IMR-90 (cell line): ENCODE results near the gene RYR2. TPM values are rescaled to one million over a fixed set of nuclear protein-coding genes. Genes with fewer than 3 reads are reported as not detected.

Experiments used
- ATAC-seq: fragments of 200-7000 bp; cut with Tn5 transposase; 2 replicates; pipeline ENCODE4 v1.9.1; 2020; ENCODE audit warnings: low read depth, mild to moderate bottlenecking, moderate library complexity
- BruUV-seq: library from RNA; stranded (reverse); fragments of 400-500 nt; replicated peaks from 2 replicates; lab custom pipeline; 2021; lab: Mats Ljungman, UMichigan
- CTCF ChIA-PET: fragments of 300-600 bp; formaldehyde crosslinking; extraction: SDS; loops from one replicate; lab custom pipeline; 2021; ENCODE audit warnings: antibody characterized with exemption; lab: Yijun Ruan, JAX
- POLR2A ChIA-PET: fragments of 300-600 bp; sonication (Branson Sonifier 250); formaldehyde crosslinking; loops from one replicate; lab custom pipeline; 2022; ENCODE audit warnings: antibody characterized with exemption; ENCODE audit not compliant: unreplicated experiment; lab: Charles Lee
- DNase-seq: peaks from one replicate; pipeline ENCODE4 v3.0.0; 2013
- H2AFZ ChIP-seq: replicated peaks from 2 replicates; pipeline ENCODE3; 2013; ENCODE audit warnings: low read length, mild to moderate bottlenecking; ENCODE audit not compliant: poor library complexity
- H2AK5ac ChIP-seq: 2 replicates; pipeline ENCODE4 v1.6.1; 2013; ENCODE audit warnings: low read depth, low read length, inconsistent platforms
- H2AK9ac ChIP-seq: replicated peaks from 2 replicates; pipeline ENCODE3; 2013; ENCODE audit warnings: mild to moderate bottlenecking, low read depth, low read length, moderate library complexity; ENCODE audit not compliant: poor library complexity
- H2BK120ac ChIP-seq: 2 replicates; pipeline ENCODE4 v1.6.1; 2013; ENCODE audit warnings: low read depth, low read length, inconsistent platforms
- H2BK15ac ChIP-seq: 3 replicates; pipeline ENCODE4 v1.6.1; 2013; ENCODE audit warnings: low read depth, low read length, inconsistent platforms
- H2BK20ac ChIP-seq: 2 replicates; pipeline ENCODE4 v1.6.1; 2013; ENCODE audit warnings: low read depth, mild to moderate bottlenecking, inconsistent platforms, low read length, moderate library complexity
- H2BK5ac ChIP-seq: 2 replicates; pipeline ENCODE4 v1.6.1; 2013; ENCODE audit warnings: mild to moderate bottlenecking, low read depth, low read length, inconsistent platforms; ENCODE audit not compliant: poor library complexity, severe bottlenecking
- H3K14ac ChIP-seq: replicated peaks from 2 replicates; pipeline ENCODE4 v1.6.1; 2013; ENCODE audit warnings: low read depth, low read length, inconsistent platforms
- H3K18ac ChIP-seq: 2 replicates; pipeline ENCODE4 v1.6.1; 2013; ENCODE audit warnings: low read depth, low read length, control low read depth
- H3K23ac ChIP-seq: 2 replicates; pipeline ENCODE4 v1.6.1; 2013; ENCODE audit warnings: low read depth, low read length, inconsistent platforms
- H3K27ac ChIP-seq: 2 replicates; pipeline ENCODE4 v1.5.1; 2013; ENCODE audit warnings: mild to moderate bottlenecking, control low read depth, low read length; ENCODE audit not compliant: insufficient read depth
- H3K27me3 ChIP-seq: 2 replicates; pipeline ENCODE4 v1.6.1; 2013; ENCODE audit warnings: low read length; ENCODE audit not compliant: control insufficient read depth, insufficient read depth
- H3K36me3 ChIP-seq: 2 replicates; pipeline ENCODE4 v1.6.1; 2013; ENCODE audit warnings: low read length, mixed read lengths; ENCODE audit not compliant: control insufficient read depth, insufficient read depth
- H3K4ac ChIP-seq: 2 replicates; pipeline ENCODE4 v1.6.1; 2013; ENCODE audit warnings: low read depth, low read length, inconsistent platforms
- H3K4me1 ChIP-seq: 2 replicates; pipeline ENCODE4 v1.6.1; 2013; ENCODE audit warnings: low read length, mixed read lengths; ENCODE audit not compliant: control insufficient read depth, insufficient read depth
- H3K4me2 ChIP-seq: 2 replicates; pipeline ENCODE4 v1.6.1; 2013; ENCODE audit warnings: low read depth, mild to moderate bottlenecking, control low read depth, low read length, moderate library complexity
- H3K4me3 ChIP-seq: 2 replicates; pipeline ENCODE4 v1.5.1; 2013; ENCODE audit warnings: low read depth, mild to moderate bottlenecking, control low read depth, low read length, moderate library complexity; ENCODE audit not compliant: insufficient read depth
- H3K56ac ChIP-seq: 2 replicates; pipeline ENCODE4 v1.6.1; 2013; ENCODE audit warnings: low read length, inconsistent platforms; ENCODE audit not compliant: insufficient read depth; ENCODE audit errors: extremely low read depth
- H3K79me1 ChIP-seq, 2 experiments: 2 replicates each; pipeline ENCODE4 v1.6.1; 2013; ENCODE audit warnings: low read length in 2 of 2, inconsistent platforms in 1 of 2, low read depth in 1 of 2
- H3K9ac ChIP-seq: 2 replicates; pipeline ENCODE4 v1.6.1; 2013; ENCODE audit warnings: low read depth, low read length, control low read depth
- H3K9me1 ChIP-seq: 2 replicates; pipeline ENCODE4 v1.6.1; 2013; ENCODE audit warnings: low read length, inconsistent platforms; ENCODE audit not compliant: insufficient read depth
- H3K9me3 ChIP-seq: 2 replicates; pipeline ENCODE4 v1.6.1; 2013; ENCODE audit warnings: low read length; ENCODE audit not compliant: control insufficient read depth, insufficient read depth
- H4K20me1 ChIP-seq: 2 replicates; pipeline ENCODE4 v1.6.1; 2013; ENCODE audit warnings: low read length, inconsistent platforms; ENCODE audit not compliant: insufficient read depth
- H4K5ac ChIP-seq: 2 replicates; pipeline ENCODE4 v1.6.1; 2013; ENCODE audit warnings: mild to moderate bottlenecking, low read depth, low read length, control low read depth
- H4K8ac ChIP-seq, 2 experiments: 2 replicates each; pipeline ENCODE4 v1.6.1; 2013; ENCODE audit warnings: low read depth in 2 of 2, low read length in 2 of 2, control low read depth in 1 of 2, inconsistent platforms in 1 of 2
- H4K91ac ChIP-seq: 2 replicates; pipeline ENCODE4 v1.6.1; 2013; ENCODE audit warnings: low read depth, low read length, inconsistent platforms; ENCODE audit not compliant: insufficient read depth
- BHLHE40 ChIP-seq: fragments of 150-350 bp; IDR thresholded peaks from 2 replicates; pipeline ENCODE4 v1.6.1; 2016; ENCODE audit warnings: mild to moderate bottlenecking, low read depth, low read length
- CEBPB ChIP-seq: IDR thresholded peaks from 2 replicates; pipeline ENCODE4 v1.6.1; 2012; ENCODE audit warnings: low read depth, low read length, improper control_type of control experiment
- CHD1 ChIP-seq: IDR thresholded peaks from 2 replicates; pipeline ENCODE4 v1.6.1; 2012; ENCODE audit warnings: low read depth, low read length, improper control_type of control experiment
- FOS ChIP-seq: fragments of 150-350 bp; IDR thresholded peaks from 2 replicates; pipeline ENCODE4 v1.6.1; 2016; ENCODE audit warnings: low read depth, low read length
- MAFK ChIP-seq: IDR thresholded peaks from 2 replicates; pipeline ENCODE4 v1.6.1; 2012; ENCODE audit warnings: low read depth, low read length, improper control_type of control experiment
- MAZ ChIP-seq: IDR thresholded peaks from 2 replicates; pipeline ENCODE4 v1.6.1; 2012; ENCODE audit warnings: low read depth, mild to moderate bottlenecking, low read length, improper control_type of control experiment, moderate library complexity, borderline replicate concordance
- MXI1 ChIP-seq: IDR thresholded peaks from 2 replicates; pipeline ENCODE4 v1.6.1; 2012; ENCODE audit warnings: low read depth, mild to moderate bottlenecking, low read length, moderate library complexity, borderline replicate concordance
- NFE2L2 ChIP-seq: fragments of 150-350 bp; IDR thresholded peaks from 2 replicates; pipeline ENCODE4 v1.6.1; 2016; ENCODE audit warnings: low read depth, mild to moderate bottlenecking, low read length
- POLR2A ChIP-seq: IDR thresholded peaks from 2 replicates; pipeline ENCODE4 v1.6.1; 2012; ENCODE audit warnings: mild to moderate bottlenecking, low read depth, low read length
- RAD21 ChIP-seq: IDR thresholded peaks from 2 replicates; pipeline ENCODE4 v1.6.1; 2012; ENCODE audit warnings: low read length, improper control_type of control experiment
- RCOR1 ChIP-seq: IDR thresholded peaks from 2 replicates; pipeline ENCODE4 v1.6.1; 2012; ENCODE audit warnings: mild to moderate bottlenecking, low read length, improper control_type of control experiment; ENCODE audit not compliant: insufficient replicate concordance
- RFX5 ChIP-seq: IDR thresholded peaks from 2 replicates; pipeline ENCODE4 v1.8.0; 2012; ENCODE audit warnings: low read depth, mild to moderate bottlenecking, low read length, moderate library complexity
- SMC3 ChIP-seq: fragments of 150-350 bp; IDR thresholded peaks from 2 replicates; pipeline ENCODE4 v1.6.1; 2016; ENCODE audit warnings: low read depth, mild to moderate bottlenecking, antibody characterized with exemption, low read length, moderate library complexity
- WGBS, 2 experiments: methylation state at CpG; one replicate each; pipeline versions ENCODE4 v1.1.5 to v1.1.7; 2013; ENCODE audit warnings: missing lambda C conversion rate in 2 of 2; ENCODE audit not compliant: insufficient read length in 1 of 2; ENCODE audit errors: extremely low coverage in 2 of 2; 5-methylcytosine and 5-hydroxymethylcytosine counted together
- dilution Hi-C: fragments of 300-500 bp; cut with HindIII; formaldehyde crosslinking; loops from one replicate; pipeline ENCODE4 v1.14.3; 2018; ENCODE audit warnings: low sequenced_read_pairs; ENCODE audit not compliant: unreplicated experiment
- in situ Hi-C: fragments of 300-500 bp; cut with MboI; formaldehyde crosslinking; loops from 3 replicates; pipeline ENCODE4 v1.14.3; 2019; ENCODE audit warnings: low sequenced_read_pairs, inconsistent platforms, mixed read lengths
- intact Hi-C: fragments of 100-400 bp; cut with micrococcal nuclease; formaldehyde crosslinking; loops from 2 replicates; pipeline ENCODE4 v1.10.0; 2022
- polyA plus RNA-seq, 3 experiments: library from polyadenylated mRNA; depleted of rRNA; stranded (reverse); fragments of >200 nt; gene quantifications; 2 replicates each; pipeline ENCODE4 v1.2.3, GENCODE V29; 2012; ENCODE audit warnings: low replicate concordance in 1 of 3
- total RNA-seq: library from RNA; depleted of rRNA; stranded (reverse); fragments of >200 nt; gene quantifications from 2 replicates; pipeline ENCODE4 v1.2.3, GENCODE V29; 2012
- TF ChIP-seq, protein P1 (sequence below): conservative IDR thresholded peaks from 2 replicates; pipeline ENCODE4 v1.5.1; 2012; ENCODE audit warnings: mild to moderate bottlenecking, low read depth, low read length, improper control_type of control experiment
- TF ChIP-seq, protein P2 (sequence below): fragments of 150-350 bp; IDR thresholded peaks from 2 replicates; pipeline ENCODE4 v1.6.1; 2016; ENCODE audit warnings: low read depth, mild to moderate bottlenecking, low read length, moderate library complexity, borderline replicate concordance
- TF ChIP-seq, protein P3 (sequence below): fragments of 150-350 bp; IDR thresholded peaks from 2 replicates; pipeline ENCODE4 v1.6.1; 2017; ENCODE audit warnings: mild to moderate bottlenecking, antibody characterized with exemption, low read length, low read depth

Gene RYR2
- total and polyA plus RNA-seq, 2 of the 4 experiments (the other 2 are of a cell fraction), result not detected

DNA sequence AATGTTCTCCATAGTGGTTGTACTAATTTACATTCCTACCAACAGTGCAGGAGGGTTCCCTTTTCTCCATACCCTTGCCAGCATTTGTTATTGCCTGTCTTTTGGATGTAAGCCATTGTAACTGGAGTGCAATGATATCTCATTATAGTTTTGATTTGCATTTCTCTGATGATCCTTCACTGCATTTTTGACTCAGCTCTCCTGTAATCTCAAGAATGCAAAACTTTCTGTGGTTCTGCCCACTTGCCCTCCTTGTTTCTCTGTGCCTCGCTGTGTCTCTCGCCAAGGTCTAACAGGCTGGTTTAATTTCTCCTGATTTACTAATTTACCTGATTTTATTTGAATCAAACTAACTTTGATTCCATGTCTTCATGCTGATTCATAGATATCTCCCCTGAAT, 440.8 kb downstream of the RYR2 start:
- H3K56ac ChIP-seq, result no peak overlapping the region
- H3K9me1 ChIP-seq, result no peaks in the 10 kb centered on the region
- POLR2A ChIA-PET, result no interaction called here
- H2AK5ac ChIP-seq, result no peak overlapping the region
- WGBS, 2 experiments, result no CpG with 5 or more reads among the region's 2 CpGs
- in situ Hi-C loops (no loop called here), dilution Hi-C loops (no loop called here), intact Hi-C loops (no loop called here)
- H3K23ac ChIP-seq, result no peak overlapping the region
- no TSS peak for BruUV-seq
- H2BK120ac ChIP-seq, result no peak overlapping the region
- no peak overlapping the region for H2BK15ac ChIP-seq
- H3K27me3 ChIP-seq, result no peaks in the 10 kb centered on the region
- H2AK9ac ChIP-seq, result no peak overlapping the region
- no peak overlapping the region for H3K18ac ChIP-seq
- H2BK20ac ChIP-seq, result no peak overlapping the region
- H3K4ac ChIP-seq, result no peak overlapping the region
- no peak for DNase-seq
- no peaks in the 10 kb centered on the region for H3K36me3 ChIP-seq
- no peak overlapping the region for H2BK5ac ChIP-seq
- peaks cover 3% of the 10 kb centered on the region; the same call in 1 of the 2 replicates for H3K9me3 ChIP-seq
- H4K20me1 ChIP-seq, result no peaks in the 10 kb centered on the region
- no peak overlapping the region for H3K4me3 ChIP-seq
- no peak overlapping the region for H4K5ac ChIP-seq
- no peak overlapping the region for H2AFZ ChIP-seq
- H3K4me2 ChIP-seq, result no peak overlapping the region
- H3K4me1 ChIP-seq, result no peaks in the 10 kb centered on the region
- H3K14ac ChIP-seq, result no peak overlapping the region
- H3K27ac ChIP-seq, result no peak overlapping the region
- CTCF ChIA-PET, result no interaction called here
- H4K91ac ChIP-seq, result no peak overlapping the region
- H3K9ac ChIP-seq, result no peak overlapping the region
- H4K8ac ChIP-seq, result no peak overlapping the region
- H3K79me1 ChIP-seq, result no peaks in the 10 kb centered on the region
- no peak for ATAC-seq
- TF ChIP-seq, protein P1, sequence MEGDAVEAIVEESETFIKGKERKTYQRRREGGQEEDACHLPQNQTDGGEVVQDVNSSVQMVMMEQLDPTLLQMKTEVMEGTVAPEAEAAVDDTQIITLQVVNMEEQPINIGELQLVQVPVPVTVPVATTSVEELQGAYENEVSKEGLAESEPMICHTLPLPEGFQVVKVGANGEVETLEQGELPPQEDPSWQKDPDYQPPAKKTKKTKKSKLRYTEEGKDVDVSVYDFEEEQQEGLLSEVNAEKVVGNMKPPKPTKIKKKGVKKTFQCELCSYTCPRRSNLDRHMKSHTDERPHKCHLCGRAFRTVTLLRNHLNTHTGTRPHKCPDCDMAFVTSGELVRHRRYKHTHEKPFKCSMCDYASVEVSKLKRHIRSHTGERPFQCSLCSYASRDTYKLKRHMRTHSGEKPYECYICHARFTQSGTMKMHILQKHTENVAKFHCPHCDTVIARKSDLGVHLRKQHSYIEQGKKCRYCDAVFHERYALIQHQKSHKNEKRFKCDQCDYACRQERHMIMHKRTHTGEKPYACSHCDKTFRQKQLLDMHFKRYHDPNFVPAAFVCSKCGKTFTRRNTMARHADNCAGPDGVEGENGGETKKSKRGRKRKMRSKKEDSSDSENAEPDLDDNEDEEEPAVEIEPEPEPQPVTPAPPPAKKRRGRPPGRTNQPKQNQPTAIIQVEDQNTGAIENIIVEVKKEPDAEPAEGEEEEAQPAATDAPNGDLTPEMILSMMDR, result no peak
- no peak for TF ChIP-seq NFE2L2
- TF ChIP-seq, protein P2, sequence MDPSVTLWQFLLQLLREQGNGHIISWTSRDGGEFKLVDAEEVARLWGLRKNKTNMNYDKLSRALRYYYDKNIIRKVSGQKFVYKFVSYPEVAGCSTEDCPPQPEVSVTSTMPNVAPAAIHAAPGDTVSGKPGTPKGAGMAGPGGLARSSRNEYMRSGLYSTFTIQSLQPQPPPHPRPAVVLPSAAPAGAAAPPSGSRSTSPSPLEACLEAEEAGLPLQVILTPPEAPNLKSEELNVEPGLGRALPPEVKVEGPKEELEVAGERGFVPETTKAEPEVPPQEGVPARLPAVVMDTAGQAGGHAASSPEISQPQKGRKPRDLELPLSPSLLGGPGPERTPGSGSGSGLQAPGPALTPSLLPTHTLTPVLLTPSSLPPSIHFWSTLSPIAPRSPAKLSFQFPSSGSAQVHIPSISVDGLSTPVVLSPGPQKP, result no peak
- no peak for TF ChIP-seq POLR2A
- no peak for TF ChIP-seq BHLHE40
- TF ChIP-seq FOS, result no peak
- TF ChIP-seq MAFK, result no peak
- no peak for TF ChIP-seq CEBPB
- no peak for TF ChIP-seq MXI1
- TF ChIP-seq RAD21, result no peak
- no peak for TF ChIP-seq SMC3
- no peak for TF ChIP-seq RFX5
- TF ChIP-seq RCOR1, result no peak
- TF ChIP-seq, protein P3, sequence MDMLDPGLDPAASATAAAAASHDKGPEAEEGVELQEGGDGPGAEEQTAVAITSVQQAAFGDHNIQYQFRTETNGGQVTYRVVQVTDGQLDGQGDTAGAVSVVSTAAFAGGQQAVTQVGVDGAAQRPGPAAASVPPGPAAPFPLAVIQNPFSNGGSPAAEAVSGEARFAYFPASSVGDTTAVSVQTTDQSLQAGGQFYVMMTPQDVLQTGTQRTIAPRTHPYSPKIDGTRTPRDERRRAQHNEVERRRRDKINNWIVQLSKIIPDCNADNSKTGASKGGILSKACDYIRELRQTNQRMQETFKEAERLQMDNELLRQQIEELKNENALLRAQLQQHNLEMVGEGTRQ, result no peak
- no peak for TF ChIP-seq MAZ
- TF ChIP-seq CHD1, result no peak
